Epithelial cell of proximal tubule (primary cell): ENCODE results near the gene ZBTB18. TPM values are rescaled to one million over a fixed set of nuclear protein-coding genes. Genes with fewer than 3 reads are reported as not detected.

ENCODE experiments used
- DNase-seq: peaks from one replicate; pipeline ENCODE4 v3.0.0-alpha.2; 2011; ENCODE audit warnings: low read depth
- H3K4me3 ChIP-seq: 2 replicates; pipeline ENCODE4 v1.5.1; 2011; ENCODE audit warnings: low read depth, mild to moderate bottlenecking, low read length
- CTCF ChIP-seq: conservative IDR thresholded peaks from 2 replicates; pipeline ENCODE4 v1.5.1; 2012; ENCODE audit warnings: low read depth, mild to moderate bottlenecking, low read length
- total RNA-seq: library from RNA; depleted of rRNA; stranded (reverse); fragments of >200 nt; gene quantifications from 2 replicates; pipeline ENCODE4 v1.2.3, GENCODE V29; 2015

Gene ZBTB18
- total RNA-seq, 1 donor from 2014 or later, result 7.9 TPM

GRCh38 chr1:244054247-244054923 is 3.3 kb downstream of the ZBTB18 start:
- DNase-seq, result no peak
- H3K4me3 ChIP-seq, result no peak overlapping the region
- TF ChIP-seq CTCF, result no peak

GRCh38 chr1:244054924-244055263 is 3.8 kb downstream of the ZBTB18 start:
- no peak overlapping the region for H3K4me3 ChIP-seq
- no peak for TF ChIP-seq CTCF
- DNase-seq, result no peak

- H3K4me3 ChIP-seq, result no peak overlapping the region
- TF ChIP-seq CTCF, result no peak
- DNase-seq, result no peak
These were observed 5.5 kb downstream of the ZBTB18 start for GRCh38 chr1:244056577-244056976.

DNA sequence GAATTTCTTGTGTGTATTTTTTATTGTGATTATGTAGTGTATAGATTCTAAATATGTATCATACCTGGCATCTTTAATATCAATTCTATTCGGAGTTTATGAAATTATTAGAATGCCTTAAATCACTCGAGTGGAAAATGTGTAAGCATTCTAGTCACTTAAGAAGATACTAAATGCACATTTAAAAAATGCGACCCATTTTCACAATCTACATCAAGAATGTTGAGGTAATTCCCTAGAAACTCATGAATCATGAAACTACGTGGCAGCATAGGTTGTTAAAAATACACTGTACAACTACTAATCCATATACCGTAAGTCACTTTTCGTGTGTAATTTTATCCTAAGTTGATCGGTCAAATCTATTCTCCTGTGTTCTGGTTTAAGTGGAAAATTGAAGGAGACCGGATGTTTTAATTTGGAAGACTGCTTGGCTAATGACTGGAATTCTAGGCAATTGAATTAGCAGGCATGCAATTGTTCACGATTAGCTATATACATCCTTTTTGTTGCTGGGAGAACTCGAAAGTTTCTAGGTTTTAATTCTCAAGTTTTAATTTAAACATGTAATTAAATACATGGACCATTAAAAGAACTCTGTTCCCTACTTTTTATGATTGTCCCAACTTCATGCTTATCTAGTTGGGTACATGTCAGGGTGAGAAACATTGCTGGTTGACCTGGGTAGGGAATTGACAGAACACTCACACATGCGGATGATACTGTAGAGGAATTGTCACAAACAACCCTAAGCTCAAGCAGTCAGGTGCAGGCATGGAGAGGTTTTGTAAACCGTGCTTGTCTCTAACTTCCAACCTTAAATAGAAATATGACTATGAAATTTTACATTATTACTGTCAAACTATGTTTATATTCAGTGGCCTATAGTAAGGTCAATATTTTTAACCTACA is 6.6 kb downstream of the ZBTB18 start:
- no peak for TF ChIP-seq CTCF
- H3K4me3 ChIP-seq, result no peak overlapping the region
- no peak for DNase-seq

- no peak overlapping the region for H3K4me3 ChIP-seq
- TF ChIP-seq CTCF, result no peak
- no peak for DNase-seq
These were observed 9.0 kb downstream of the ZBTB18 start for GRCh38 chr1:244060117-244060516.

DNA sequence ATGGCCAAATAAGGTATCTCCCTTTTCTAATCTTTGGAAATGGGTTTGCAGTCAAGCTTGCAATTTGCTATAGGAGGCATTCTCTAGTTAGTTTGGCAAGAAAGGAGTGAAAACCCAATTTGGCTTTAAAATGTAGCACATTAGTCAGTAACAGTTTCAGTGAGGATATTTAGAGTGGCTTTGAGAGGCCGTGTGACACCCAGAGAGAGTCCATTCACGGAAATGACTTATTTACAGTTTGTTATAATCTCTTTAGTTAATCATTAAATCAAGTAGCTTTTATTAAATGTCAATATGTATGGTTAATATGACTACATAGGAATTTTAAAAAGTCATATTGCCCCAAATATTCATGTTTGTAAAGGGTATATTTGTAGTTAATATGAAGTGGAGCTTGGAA is 9.6 kb downstream of the ZBTB18 start:
- H3K4me3 ChIP-seq, result no peak overlapping the region
- no peak for TF ChIP-seq CTCF
- no peak for DNase-seq
